ENCODE data around the gene CENPM. TPM values are rescaled to one million over a fixed set of nuclear protein-coding genes. Genes with fewer than 3 reads are reported as not detected.

Gene CENPM
- total RNA-seq, 1 donor from 2014 or later: not detected

GRCh38 chr22:41970601-41971000 is 23.6 kb upstream of the CENPM start:
- Histone ChIP-seq H3K4me1 (no peaks in the 10 kb centered on the region), H3K36me3 (no peaks in the 10 kb centered on the region), H3K27ac (no peak overlapping the region), H3K27me3 (no peaks in the 10 kb centered on the region), H3K4me3 (no peak overlapping the region), H3K9me3 (no peaks in the 10 kb centered on the region)
- TF ChIP-seq CTCF (IDR thresholded peaks at IDR 0.05): no peak
- intact Hi-C loops (cut with DNase I): no loop called here
- no peak for DNase-seq (ENCODE audit: low spot score in 2 of 2)

- Histone ChIP-seq H3K9me3 (no peaks in the 10 kb centered on the region), H3K27ac (no peak within 1 kb of the TSS), H3K4me3 (no peak within 1 kb of the TSS), H3K4me1 (no peaks in the 10 kb centered on the region), H3K27me3 (no peaks in the 10 kb centered on the region), H3K36me3 (no peaks in the 10 kb centered on the region)
- intact Hi-C loops (cut with DNase I): loop anchor here (5.0 kb wide), 1 partner anchor 468 kb away; no protein-coding TSS in a partner anchor
- TF ChIP-seq CTCF (IDR thresholded peaks at IDR 0.05): no peak
- DNase-seq (ENCODE audit: low spot score in 2 of 2): no peak
Measured at GRCh38 chr22:41969110-41969646, 22.2 kb upstream of the CENPM start, which contains the start of gene SEPTIN3. Gene SEPTIN3, plus strand, starts transcription at chr22:41969443. Its CDS starts 2,050 bp downstream, at chr22:41971493.

- H3K9me3 ChIP-seq: no peaks in the 10 kb centered on the region
- no peak overlapping the region for H3K4me3 ChIP-seq
- no peaks in the 10 kb centered on the region for H3K36me3 ChIP-seq
- no peaks in the 10 kb centered on the region for H3K4me1 ChIP-seq
- intact Hi-C loops (cut with DNase I): loop anchor here (5.0 kb wide), 1 partner anchor 469 kb away; no protein-coding TSS in a partner anchor
- H3K27ac ChIP-seq: no peak overlapping the region
- no peak for TF ChIP-seq CTCF (IDR thresholded peaks at IDR 0.05)
- H3K27me3 ChIP-seq: no peaks in the 10 kb centered on the region
- DNase-seq (ENCODE audit: low spot score in 2 of 2): no peak
Measured at GRCh38 chr22:41968601-41969000, 21.6 kb upstream of the CENPM start.

GRCh38 chr22:41966607-41967240 is 19.8 kb upstream of the CENPM start:
- Histone ChIP-seq H3K27ac (no peak overlapping the region), H3K36me3 (no peaks in the 10 kb centered on the region), H3K4me3 (no peak overlapping the region), H3K27me3 (no peaks in the 10 kb centered on the region), H3K9me3 (no peaks in the 10 kb centered on the region), H3K4me1 (no peaks in the 10 kb centered on the region)
- intact Hi-C loops (cut with DNase I): loop anchor here (5.0 kb wide), 1 partner anchor 471 kb away; no protein-coding TSS in a partner anchor
- TF ChIP-seq CTCF (IDR thresholded peaks at IDR 0.05): peak in 1 of 3 experiments; percentile 30
- no peak for DNase-seq (ENCODE audit: low spot score in 2 of 2)

GRCh38 chr22:41966225-41966606 is 19.3 kb upstream of the CENPM start:
- no peak overlapping the region for H3K27ac ChIP-seq
- H3K27me3 ChIP-seq: no peaks in the 10 kb centered on the region
- TF ChIP-seq CTCF (IDR thresholded peaks at IDR 0.05): no peak
- H3K9me3 ChIP-seq: no peaks in the 10 kb centered on the region
- H3K4me3 ChIP-seq: no peak overlapping the region
- no peak for DNase-seq (ENCODE audit: low spot score in 2 of 2)
- H3K36me3 ChIP-seq: no peaks in the 10 kb centered on the region
- no peaks in the 10 kb centered on the region for H3K4me1 ChIP-seq
- intact Hi-C loops (cut with DNase I): loop anchor here (5.0 kb wide), 1 partner anchor 471 kb away; no protein-coding TSS in a partner anchor

Measured in ascending aorta (tissue), 2 donors.